Measurements from ENCODE around the gene KCNMA1. TPM values are rescaled to one million over a fixed set of nuclear protein-coding genes. Genes with fewer than 3 reads are reported as not detected.

Gene KCNMA1
- total RNA-seq, 1 experiment from 2014 or later: 143 TPM

- Histone ChIP-seq H3K79me2 (ENCODE audit: low read length) (peaks cover 33% of the 10 kb centered on the region), H3K36me3 (ENCODE audit: low read depth, low read length) (no peaks in the 10 kb centered on the region), H3K4me2 (ENCODE audit: low read length) (no peak overlapping the region), H3K9me2 (replicated peaks; ENCODE audit: low read length) (no peaks in the 10 kb centered on the region), H4K20me1 (ENCODE audit: low read length) (0 out of 2 replicates have a peak, but pooled peaks cover 4% of the 10 kb centered on the region), H3K4me3 (ENCODE audit: low read length) (no peak overlapping the region), H2AFZ (ENCODE audit: low read length) (no peak overlapping the region), H3K27me3 (ENCODE audit: low read length) (no peaks in the 10 kb centered on the region), H3K9me3 (ENCODE audit: low read length) (no peaks in the 10 kb centered on the region), H3K9ac (ENCODE audit: low read length) (no peak overlapping the region), H3K4me1 (ENCODE audit: insufficient read depth, low read length) (peaks cover 13% of the 10 kb centered on the region; the same call in 1 of the 2 replicates), H3F3A (ENCODE audit: low read length, unreplicated experiment) (no peaks in the 10 kb centered on the region), H3K27ac (ENCODE audit: low read length) (no peak overlapping the region)
- DNase-seq (peak; percentile 51), ATAC-seq (no peak)
- TF ChIP-seq EZH2phosphoT487 (IDR thresholded peaks at IDR 0.05; ENCODE audit: borderline replicate concordance, low read length) (no peak), CTCF (conservative IDR thresholded peaks at IDR 0.05; ENCODE audit: low read depth, low read length) (no peak), EZH2 (IDR thresholded peaks at IDR 0.05; ENCODE audit: low read length, unreplicated experiment) (no peak)
- ChIA-PET CTCF (interaction anchor here (0.6 to 0.8 kb wide), 2 partner anchors 78 to 147 kb away, joined by 4 read pairs; no protein-coding TSS in a partner anchor), POLR2A (ENCODE audit: unreplicated experiment) (no interaction called here)
- no TSS peak for BruUV-seq (replicated peaks)
- intact Hi-C loops (cut with micrococcal nuclease): no loop called here
Observed at GRCh38 chr10:77563638-77564270, 73.9 kb downstream of the KCNMA1 start.

- POLR2A ChIA-PET (ENCODE audit: unreplicated experiment): no interaction called here
- DNase-seq: no peak
Observed at GRCh38 chr10:77562742-77563141, 74.9 kb downstream of the KCNMA1 start.

More at GRCh38 chr10:77562742-77563141, 74.9 kb downstream of the KCNMA1 start:
- no TSS peak for BruUV-seq (replicated peaks)
- Histone ChIP-seq H4K20me1 (ENCODE audit: low read length) (0 out of 2 replicates have a peak, but pooled peaks cover 4% of the 10 kb centered on the region), H3K4me2 (ENCODE audit: low read length) (no peak overlapping the region), H3K9ac (ENCODE audit: low read length) (no peak overlapping the region), H3F3A (ENCODE audit: low read length, unreplicated experiment) (no peaks in the 10 kb centered on the region), H3K79me2 (ENCODE audit: low read length) (peaks cover 39% of the 10 kb centered on the region), H3K36me3 (ENCODE audit: low read depth, low read length) (no peaks in the 10 kb centered on the region), H3K9me2 (replicated peaks; ENCODE audit: low read length) (no peaks in the 10 kb centered on the region), H3K4me3 (ENCODE audit: low read length) (no peak overlapping the region), H3K9me3 (ENCODE audit: low read length) (no peaks in the 10 kb centered on the region), H3K4me1 (ENCODE audit: insufficient read depth, low read length) (peaks cover 13% of the 10 kb centered on the region; the same call in 1 of the 2 replicates), H2AFZ (ENCODE audit: low read length) (no peak overlapping the region), H3K27ac (ENCODE audit: low read length) (no peak overlapping the region), H3K27me3 (ENCODE audit: low read length) (no peaks in the 10 kb centered on the region)
- no peak for ATAC-seq
- TF ChIP-seq EZH2 (IDR thresholded peaks at IDR 0.05; ENCODE audit: low read length, unreplicated experiment) (no peak), CTCF (conservative IDR thresholded peaks at IDR 0.05; ENCODE audit: low read depth, low read length) (no peak)
- CTCF ChIA-PET: interaction anchor here (0.6 to 0.8 kb wide), 2 partner anchors 79 to 146 kb away, joined by 4 read pairs; no protein-coding TSS in a partner anchor
- intact Hi-C loops (cut with micrococcal nuclease): no loop called here

All from PC-3 (cell line).